ENCODE data around the gene LIN52. TPM values are rescaled to one million over a fixed set of nuclear protein-coding genes. Genes with fewer than 3 reads are reported as not detected.

Gene LIN52
- total RNA-seq, 1 experiment from 2014 or later: 11.3 TPM

- H3K27me3 Mint-ChIP-seq (ENCODE audit: insufficient read depth, unreplicated experiment): no peaks in the 10 kb centered on the region
- no peaks in the 10 kb centered on the region for H3K9me3 Mint-ChIP-seq (ENCODE audit: unreplicated experiment)
- Histone ChIP-seq H3K36me3 (ENCODE audit: control insufficient read depth, insufficient read depth, low read length) (no peaks in the 10 kb centered on the region; the same call in 1 of the 2 replicates), H3K4me3 (ENCODE audit: low read depth, low read length) (peak overlapping the region; percentile 80), H3K4me1 (peaks cover 14% of the 10 kb centered on the region), H3K27me3 (replicated peaks; ENCODE audit: control insufficient read depth, insufficient read depth, low read length) (no peaks in the 10 kb centered on the region), H3K9me3 (no peaks in the 10 kb centered on the region)
- no TSS peak for BruUV-seq (replicated peaks)
- CTCF ChIA-PET: interaction anchor here (0.5 to 0.6 kb wide), 2 partner anchors 48 to 237 kb away, joined by 3 to 4 read pairs; no protein-coding TSS in a partner anchor
- intact Hi-C loops (cut with micrococcal nuclease; ENCODE audit: unreplicated experiment): no loop called here
- H3K27ac Mint-ChIP-seq (ENCODE audit: unreplicated experiment): no peak overlapping the region
- H3K36me3 Mint-ChIP-seq (ENCODE audit: insufficient read depth, unreplicated experiment): peaks cover 14% of the 10 kb centered on the region
- H3K4me1 Mint-ChIP-seq (ENCODE audit: low read depth, unreplicated experiment): peaks cover 13% of the 10 kb centered on the region
- no peak for DNase-seq
- POLR2A ChIA-PET: no interaction called here
- TF ChIP-seq, protein P1, sequence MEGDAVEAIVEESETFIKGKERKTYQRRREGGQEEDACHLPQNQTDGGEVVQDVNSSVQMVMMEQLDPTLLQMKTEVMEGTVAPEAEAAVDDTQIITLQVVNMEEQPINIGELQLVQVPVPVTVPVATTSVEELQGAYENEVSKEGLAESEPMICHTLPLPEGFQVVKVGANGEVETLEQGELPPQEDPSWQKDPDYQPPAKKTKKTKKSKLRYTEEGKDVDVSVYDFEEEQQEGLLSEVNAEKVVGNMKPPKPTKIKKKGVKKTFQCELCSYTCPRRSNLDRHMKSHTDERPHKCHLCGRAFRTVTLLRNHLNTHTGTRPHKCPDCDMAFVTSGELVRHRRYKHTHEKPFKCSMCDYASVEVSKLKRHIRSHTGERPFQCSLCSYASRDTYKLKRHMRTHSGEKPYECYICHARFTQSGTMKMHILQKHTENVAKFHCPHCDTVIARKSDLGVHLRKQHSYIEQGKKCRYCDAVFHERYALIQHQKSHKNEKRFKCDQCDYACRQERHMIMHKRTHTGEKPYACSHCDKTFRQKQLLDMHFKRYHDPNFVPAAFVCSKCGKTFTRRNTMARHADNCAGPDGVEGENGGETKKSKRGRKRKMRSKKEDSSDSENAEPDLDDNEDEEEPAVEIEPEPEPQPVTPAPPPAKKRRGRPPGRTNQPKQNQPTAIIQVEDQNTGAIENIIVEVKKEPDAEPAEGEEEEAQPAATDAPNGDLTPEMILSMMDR (IDR thresholded peaks at IDR 0.05; ENCODE audit: insufficient read depth in 1 of 2, low read depth in 1 of 2, low read length in 1 of 2, severe bottlenecking in 1 of 2, unreplicated experiment in 1 of 2): no peak
- H3K4me3 Mint-ChIP-seq (ENCODE audit: unreplicated experiment): peak overlapping the region; percentile 94
These were observed 1.6 kb upstream of the LIN52 start for GRCh38 chr14:74083161-74083560.

GRCh38 chr14:74083784-74084276 lies 926 bp upstream of the LIN52 start:
- Mint-ChIP-seq H3K27ac (ENCODE audit: unreplicated experiment) (peak overlapping the region; percentile 98), H3K9me3 (ENCODE audit: unreplicated experiment) (no peaks in the 10 kb centered on the region), H3K36me3 (ENCODE audit: insufficient read depth, unreplicated experiment) (peaks cover 14% of the 10 kb centered on the region), H3K4me3 (ENCODE audit: unreplicated experiment) (peak overlapping the region; percentile 94), H3K27me3 (ENCODE audit: insufficient read depth, unreplicated experiment) (no peaks in the 10 kb centered on the region), H3K4me1 (ENCODE audit: low read depth, unreplicated experiment) (peaks cover 13% of the 10 kb centered on the region)
- CTCF ChIA-PET: no interaction called here
- Histone ChIP-seq H3K4me3 (ENCODE audit: low read depth, low read length) (peak overlapping the region; percentile 80), H3K27me3 (replicated peaks; ENCODE audit: control insufficient read depth, insufficient read depth, low read length) (no peaks in the 10 kb centered on the region), H3K4me1 (peaks cover 14% of the 10 kb centered on the region), H3K9me3 (no peaks in the 10 kb centered on the region), H3K36me3 (ENCODE audit: control insufficient read depth, insufficient read depth, low read length) (no peaks in the 10 kb centered on the region; the same call in 1 of the 2 replicates)
- TF ChIP-seq, protein P1 (IDR thresholded peaks at IDR 0.05; ENCODE audit: insufficient read depth in 1 of 2, low read depth in 1 of 2, low read length in 1 of 2, severe bottlenecking in 1 of 2, unreplicated experiment in 1 of 2): no peak
- POLR2A ChIA-PET: interaction anchor here (0.9 kb wide), 1 partner anchor 197 kb away, joined by 4 read pairs; the partner anchor contains the start of gene ZNF410
- BruUV-seq (replicated peaks): no TSS peak
- DNase-seq: no peak
- intact Hi-C loops (cut with micrococcal nuclease; ENCODE audit: unreplicated experiment): no loop called here

DNA sequence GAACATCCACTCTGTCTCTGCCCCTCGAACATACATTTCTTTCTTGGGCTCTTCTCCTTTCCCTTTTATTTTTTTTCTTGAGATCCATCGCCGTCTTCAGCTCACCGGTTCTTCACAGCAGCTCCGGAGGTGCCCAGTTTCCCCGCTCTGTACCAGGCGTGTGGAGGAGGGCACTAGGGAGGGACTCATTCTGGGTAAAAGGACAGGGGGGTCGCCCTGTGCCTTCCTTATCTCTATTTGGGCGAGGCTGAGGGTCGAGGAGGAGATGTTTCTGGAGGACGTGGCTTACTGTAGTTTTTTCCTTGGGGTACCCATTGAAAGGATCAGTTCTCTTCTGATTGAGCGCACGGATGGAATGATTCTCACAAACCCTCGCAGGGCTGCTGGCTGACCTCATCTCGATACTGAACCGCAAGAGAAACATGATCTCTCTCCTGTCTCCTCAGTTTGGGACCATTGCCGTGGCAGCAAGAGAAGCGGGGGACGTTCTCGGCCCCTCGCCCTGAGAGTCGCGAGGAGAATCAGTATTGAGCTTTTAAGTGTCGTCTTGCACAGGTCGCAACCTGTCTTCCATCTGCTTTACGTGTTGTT lies 386 bp downstream of the LIN52 start:
- intact Hi-C loops (cut with micrococcal nuclease; ENCODE audit: unreplicated experiment): no loop called here
- Histone ChIP-seq H3K4me3 (ENCODE audit: low read depth, low read length) (peak overlapping the region; percentile 66), H3K4me1 (peaks cover 14% of the 10 kb centered on the region), H3K9me3 (no peaks in the 10 kb centered on the region), H3K36me3 (ENCODE audit: control insufficient read depth, insufficient read depth, low read length) (no peaks in the 10 kb centered on the region), H3K27me3 (replicated peaks; ENCODE audit: control insufficient read depth, insufficient read depth, low read length) (no peaks in the 10 kb centered on the region)
- Mint-ChIP-seq H3K27me3 (ENCODE audit: insufficient read depth, unreplicated experiment) (no peaks in the 10 kb centered on the region), H3K4me3 (ENCODE audit: unreplicated experiment) (peak overlapping the region; percentile 94), H3K36me3 (ENCODE audit: insufficient read depth, unreplicated experiment) (peaks cover 14% of the 10 kb centered on the region), H3K9me3 (ENCODE audit: unreplicated experiment) (no peaks in the 10 kb centered on the region), H3K27ac (ENCODE audit: unreplicated experiment) (peak overlapping the region; percentile 98), H3K4me1 (ENCODE audit: low read depth, unreplicated experiment) (peaks cover 13% of the 10 kb centered on the region)
- POLR2A ChIA-PET: interaction anchor here (0.9 kb wide), 1 partner anchor 199 kb away, joined by 4 read pairs; no protein-coding TSS in a partner anchor
- BruUV-seq (replicated peaks): TSS peak; percentile 57
- CTCF ChIA-PET: no interaction called here
- DNase-seq: no peak
- TF ChIP-seq, protein P1 (IDR thresholded peaks at IDR 0.05; ENCODE audit: insufficient read depth in 1 of 2, low read depth in 1 of 2, low read length in 1 of 2, severe bottlenecking in 1 of 2, unreplicated experiment in 1 of 2): no peak
